SU-DHL-6 (cell line): ENCODE results near the gene CIB2.

Source experiments
- H2AFZ ChIP-seq: fragments of 200-600 bp; sonication (generic); 2 replicates; pipeline ENCODE4 v1.6.1; 2014; ENCODE audit warnings: low read depth, mild to moderate bottlenecking, moderate library complexity, mixed read lengths, antibody characterized with exemption, low read length; ENCODE audit not compliant: severe bottlenecking
- H3F3A ChIP-seq: fragments of 200-600 bp; shearing (Covaris generic); 2 replicates; pipeline ENCODE4 v1.6.0; 2016; ENCODE audit warnings: antibody characterized with exemption, mild to moderate bottlenecking; ENCODE audit not compliant: insufficient read depth
- H3K27ac ChIP-seq: fragments of 200-600 bp; sonication (generic); 2 replicates; pipeline ENCODE4 v1.5.1; 2016; ENCODE audit warnings: low read depth, mild to moderate bottlenecking, low read length, moderate library complexity, mixed read lengths
- H3K27me3 ChIP-seq: fragments of 200-600 bp; sonication (generic), shearing (Covaris generic); 2 replicates; pipeline ENCODE4 v1.6.0; 2014; ENCODE audit warnings: mild to moderate bottlenecking, low read length
- H3K36me3 ChIP-seq: fragments of 200-600 bp; sonication (generic); 2 replicates; pipeline ENCODE4 v1.6.1; 2014; ENCODE audit warnings: mild to moderate bottlenecking, low read length, mixed read lengths
- H3K4me2 ChIP-seq: fragments of 300-600, 200-600 bp; shearing (Covaris generic), sonication (generic); 2 replicates; pipeline ENCODE4 v1.6.0; 2014; ENCODE audit warnings: low read length, low read depth, mild to moderate bottlenecking; ENCODE audit not compliant: poor library complexity, severe bottlenecking
- H3K4me3 ChIP-seq: fragments of 200-600 bp; sonication (generic); 2 replicates; pipeline ENCODE4 v1.5.1; 2014; ENCODE audit warnings: antibody characterized with exemption, low read length, mild to moderate bottlenecking, mixed read lengths; ENCODE audit not compliant: insufficient read depth, poor library complexity, severe bottlenecking
- H3K79me2 ChIP-seq: fragments of 200-600 bp; sonication (generic); 2 replicates; pipeline ENCODE4 v1.6.1; 2014; ENCODE audit warnings: mild to moderate bottlenecking, low read length, moderate library complexity; ENCODE audit not compliant: insufficient read depth
- H3K9ac ChIP-seq: fragments of 200-600 bp; sonication (generic); 2 replicates; pipeline ENCODE4 v1.7.0; 2014; ENCODE audit warnings: mild to moderate bottlenecking, low read length
- H3K9me2 ChIP-seq: fragments of 200-600 bp; sonication (generic); replicated peaks from 2 replicates; pipeline ENCODE4 v1.6.1; 2014; ENCODE audit warnings: low read length; ENCODE audit not compliant: insufficient read depth
- H3K9me3 ChIP-seq: fragments of 200-600 bp; sonication (generic); 2 replicates; pipeline ENCODE4 v1.6.1; 2014; ENCODE audit warnings: low read length, mixed read lengths; ENCODE audit not compliant: insufficient read depth
- H4K20me1 ChIP-seq: fragments of 200-600 bp; sonication (generic); 2 replicates; pipeline ENCODE4 v1.6.1; 2014; ENCODE audit warnings: low read depth, mild to moderate bottlenecking, antibody characterized with exemption, low read length, moderate library complexity, mixed read lengths
- EZH2phosphoT487 ChIP-seq: fragments of 200-600 bp; sonication (generic), shearing (Covaris generic); conservative IDR thresholded peaks from 2 replicates; pipeline ENCODE4 v1.6.1; 2018; ENCODE audit warnings: mild to moderate bottlenecking, antibody characterized with exemption, low read length, moderate library complexity, mixed read lengths
- TF ChIP-seq, protein P1 (sequence below): fragments of 200-600 bp; sonication (generic); IDR thresholded peaks from one replicate; pipeline ENCODE4 v1.5.1; 2017; ENCODE audit warnings: antibody characterized with exemption, mild to moderate bottlenecking, low read length, moderate library complexity; ENCODE audit not compliant: insufficient read depth, poor library complexity, severe bottlenecking

The CIB2 gene

DNA sequence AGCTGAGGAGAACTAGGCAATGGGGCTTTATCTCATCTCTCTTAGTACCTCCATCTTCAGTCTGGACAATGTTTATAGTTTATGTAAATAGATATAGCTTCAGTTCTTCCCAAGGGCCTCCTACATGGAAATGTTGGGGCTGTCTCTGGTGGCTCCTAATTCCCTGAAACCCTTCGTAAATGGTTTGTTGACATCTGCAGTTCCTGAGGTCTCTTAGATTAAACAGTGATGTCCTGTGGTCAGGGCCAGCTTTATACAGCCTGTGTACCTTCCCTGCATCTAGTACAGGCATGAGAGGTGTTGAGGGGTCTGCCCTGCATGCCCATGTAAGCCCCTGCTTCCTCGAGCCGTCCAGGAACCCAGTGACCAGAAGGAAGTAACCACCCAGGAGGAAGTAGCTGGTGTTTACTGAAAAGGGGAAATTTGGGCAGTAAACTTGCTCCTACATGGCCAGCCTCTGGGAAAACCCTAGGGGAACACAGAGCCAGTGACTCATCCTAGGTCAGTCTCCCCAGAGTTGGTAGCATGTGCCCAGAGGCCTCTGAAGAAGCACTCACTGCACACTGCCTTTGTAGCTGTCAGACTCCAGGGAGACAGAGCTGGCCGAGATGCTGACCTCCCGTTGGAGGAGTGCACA is 49.0 kb downstream of the CIB2 start:
- H3K4me2 ChIP-seq, result no peak overlapping the region
- H3K79me2 ChIP-seq, result no peaks in the 10 kb centered on the region
- no peaks in the 10 kb centered on the region for H4K20me1 ChIP-seq
- no peaks in the 10 kb centered on the region for H3F3A ChIP-seq
- H3K9me2 ChIP-seq, result no peaks in the 10 kb centered on the region
- TF ChIP-seq, protein P1, sequence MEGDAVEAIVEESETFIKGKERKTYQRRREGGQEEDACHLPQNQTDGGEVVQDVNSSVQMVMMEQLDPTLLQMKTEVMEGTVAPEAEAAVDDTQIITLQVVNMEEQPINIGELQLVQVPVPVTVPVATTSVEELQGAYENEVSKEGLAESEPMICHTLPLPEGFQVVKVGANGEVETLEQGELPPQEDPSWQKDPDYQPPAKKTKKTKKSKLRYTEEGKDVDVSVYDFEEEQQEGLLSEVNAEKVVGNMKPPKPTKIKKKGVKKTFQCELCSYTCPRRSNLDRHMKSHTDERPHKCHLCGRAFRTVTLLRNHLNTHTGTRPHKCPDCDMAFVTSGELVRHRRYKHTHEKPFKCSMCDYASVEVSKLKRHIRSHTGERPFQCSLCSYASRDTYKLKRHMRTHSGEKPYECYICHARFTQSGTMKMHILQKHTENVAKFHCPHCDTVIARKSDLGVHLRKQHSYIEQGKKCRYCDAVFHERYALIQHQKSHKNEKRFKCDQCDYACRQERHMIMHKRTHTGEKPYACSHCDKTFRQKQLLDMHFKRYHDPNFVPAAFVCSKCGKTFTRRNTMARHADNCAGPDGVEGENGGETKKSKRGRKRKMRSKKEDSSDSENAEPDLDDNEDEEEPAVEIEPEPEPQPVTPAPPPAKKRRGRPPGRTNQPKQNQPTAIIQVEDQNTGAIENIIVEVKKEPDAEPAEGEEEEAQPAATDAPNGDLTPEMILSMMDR, result no peak
- no peak for TF ChIP-seq EZH2phosphoT487
- no peak overlapping the region for H2AFZ ChIP-seq
- H3K27me3 ChIP-seq, result no peaks in the 10 kb centered on the region
- no peaks in the 10 kb centered on the region for H3K36me3 ChIP-seq
- H3K9me3 ChIP-seq, result no peaks in the 10 kb centered on the region
- no peak overlapping the region for H3K9ac ChIP-seq
- H3K27ac ChIP-seq, result no peak overlapping the region
- H3K4me3 ChIP-seq, result no peak overlapping the region

DNA sequence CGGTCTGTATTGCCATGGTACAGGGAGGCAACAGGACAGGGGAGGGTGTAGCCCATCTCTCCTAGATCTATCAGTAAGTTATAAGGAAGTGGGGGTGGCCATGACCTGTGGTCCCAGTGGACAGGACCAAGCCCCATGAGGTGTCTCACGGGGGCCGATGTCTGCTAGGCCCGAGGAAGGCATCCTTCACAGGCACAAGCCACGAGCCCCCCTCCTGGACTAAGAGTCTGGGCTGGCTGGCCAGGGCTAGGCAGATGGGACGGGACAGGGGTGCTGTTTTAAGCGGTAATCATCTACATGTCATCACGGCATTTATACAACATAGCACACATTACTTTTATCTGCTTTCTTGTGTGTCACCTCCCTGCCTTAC is 51.2 kb downstream of the CIB2 start:
- Histone ChIP-seq H3K4me3 (no peak overlapping the region), H3K9me3 (no peaks in the 10 kb centered on the region), H2AFZ (no peak overlapping the region), H3K9ac (no peak overlapping the region), H3K4me2 (no peak overlapping the region), H3K36me3 (no peaks in the 10 kb centered on the region), H3K27ac (no peak overlapping the region), H3K9me2 (no peaks in the 10 kb centered on the region), H3K27me3 (no peaks in the 10 kb centered on the region), H3F3A (no peaks in the 10 kb centered on the region), H4K20me1 (no peaks in the 10 kb centered on the region), H3K79me2 (peaks cover 6% of the 10 kb centered on the region; the same call in 1 of the 2 replicates)
- TF ChIP-seq, protein P1, result no peak
- no peak for TF ChIP-seq EZH2phosphoT487

DNA sequence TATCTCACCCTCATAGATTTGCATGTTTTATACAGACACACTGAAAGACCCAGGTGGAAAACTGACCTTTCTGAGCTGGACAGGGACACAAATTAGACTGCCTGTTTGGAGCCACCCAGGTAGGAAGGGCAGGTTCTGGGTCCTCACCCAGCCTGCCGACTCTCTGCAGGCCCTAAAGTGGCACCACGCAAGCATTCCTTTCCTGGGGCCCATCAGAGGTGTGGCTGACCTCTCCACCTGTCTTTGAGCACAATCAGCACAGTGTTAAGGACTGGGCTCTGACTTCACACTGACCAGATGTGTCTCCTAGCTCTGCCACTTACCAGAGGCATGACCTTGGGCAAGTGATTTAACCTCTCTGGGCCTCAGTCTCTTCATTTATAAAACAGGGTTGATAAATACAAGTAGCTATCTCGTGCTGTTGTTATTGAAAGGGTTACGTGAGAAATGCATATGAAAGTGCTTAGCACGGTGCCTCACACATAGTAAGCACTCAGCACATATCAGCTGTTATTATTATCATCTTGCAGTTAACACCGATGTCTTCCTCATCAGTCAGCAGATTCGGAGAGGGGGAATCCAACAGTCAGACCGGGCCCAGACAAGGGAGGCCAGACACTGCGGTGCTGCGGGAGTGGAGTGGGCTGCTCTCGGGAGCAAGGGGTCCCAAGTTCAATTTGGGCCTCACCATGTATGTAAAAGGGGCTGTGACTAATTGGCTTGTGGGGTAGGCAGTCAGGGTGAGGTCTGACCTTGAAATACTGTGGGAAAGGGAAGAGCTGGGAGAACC is 51.8 kb downstream of the CIB2 start:
- no peak overlapping the region for H3K4me3 ChIP-seq
- no peaks in the 10 kb centered on the region for H3K36me3 ChIP-seq
- no peaks in the 10 kb centered on the region for H3K27me3 ChIP-seq
- no peaks in the 10 kb centered on the region for H4K20me1 ChIP-seq
- no peak overlapping the region for H3K27ac ChIP-seq
- no peaks in the 10 kb centered on the region for H3K9me3 ChIP-seq
- no peaks in the 10 kb centered on the region for H3F3A ChIP-seq
- no peak overlapping the region for H2AFZ ChIP-seq
- no peak overlapping the region for H3K4me2 ChIP-seq
- TF ChIP-seq, protein P1, result no peak
- no peak for TF ChIP-seq EZH2phosphoT487
- no peaks in the 10 kb centered on the region for H3K9me2 ChIP-seq
- peaks cover 6% of the 10 kb centered on the region; the same call in 1 of the 2 replicates for H3K79me2 ChIP-seq
- H3K9ac ChIP-seq, result no peak overlapping the region
